C4-2B (cell line): ENCODE data around the gene RYR3.

Experiments used
- CTCF ChIP-seq: fragments of 450-650 bp; conservative IDR thresholded peaks from 2 replicates; pipeline ENCODE4 v1.5.1; 2017; ENCODE audit warnings: mild to moderate bottlenecking
- ZFX ChIP-seq: fragments of 450-650 bp; IDR thresholded peaks from 2 replicates; pipeline ENCODE4 v1.6.1; 2017

GRCh38 chr15:33569036-33569435 is 258.3 kb downstream of the RYR3 start:
- TF ChIP-seq CTCF (no peak), ZFX (no peak)
